8988T (cell line): ENCODE measurements around the gene AKAP8.

Experiments used
- DNase-seq: peaks from one replicate; pipeline ENCODE4 v3.0.0; 2011

AKAP8 gene

GRCh38 chr19:15330801-15331418 lies 48.7 kb downstream of the AKAP8 start:
- DNase-seq, result no peak

GRCh38 chr19:15328312-15328711 lies 51.3 kb downstream of the AKAP8 start:
- DNase-seq, result no peak

- no peak for DNase-seq
These were observed 54.6 kb downstream of the AKAP8 start for GRCh38 chr19:15324791-15325519.

- no peak for DNase-seq
These were observed 55.9 kb downstream of the AKAP8 start for GRCh38 chr19:15323496-15324235.

- DNase-seq, result no peak
These were observed 57.8 kb downstream of the AKAP8 start for GRCh38 chr19:15321739-15322138.

- DNase-seq, result no peak
These were observed 59.5 kb downstream of the AKAP8 start for GRCh38 chr19:15320116-15320515.

GRCh38 chr19:15318241-15318691 lies 61.3 kb downstream of the AKAP8 start:
- no peak for DNase-seq

- DNase-seq, result no peak
These were observed 62.1 kb downstream of the AKAP8 start for GRCh38 chr19:15317392-15318071.

- no peak for DNase-seq
These were observed 63.1 kb downstream of the AKAP8 start for GRCh38 chr19:15316498-15316897.

- DNase-seq, result no peak
These were observed 64.5 kb downstream of the AKAP8 start for GRCh38 chr19:15315101-15315500.

GRCh38 chr19:15313649-15314279 lies 65.8 kb downstream of the AKAP8 start:
- no peak for DNase-seq

- no peak for DNase-seq
These were observed 72.4 kb downstream of the AKAP8 start for GRCh38 chr19:15307169-15307568.

- DNase-seq, result no peak
These were observed 73.8 kb downstream of the AKAP8 start for GRCh38 chr19:15305582-15306334.

- DNase-seq, result no peak
These were observed 75.4 kb downstream of the AKAP8 start for GRCh38 chr19:15304140-15304705.
